NB4 (cell line): ENCODE data around the gene KLRC3.
"Not testable (repeated sequence)": the region's sequence is repeated elsewhere in the genome, so short reads cannot be mapped to it uniquely, and the experiment has no call there.

Experiments
- DNase-seq: peaks from one replicate; pipeline ENCODE4 v3.0.0; 2010; ENCODE audit warnings: low read depth
- H3K4me3 ChIP-seq: one replicate; pipeline ENCODE4 v1.5.1; 2011; ENCODE audit warnings: mild to moderate bottlenecking, low read depth, low read length, moderate library complexity
- CTCF ChIP-seq: IDR thresholded peaks from one replicate; pipeline ENCODE4 v1.5.1; 2012; ENCODE audit warnings: low read depth, low read length
- MAX ChIP-seq: IDR thresholded peaks from 2 replicates; pipeline ENCODE4 v1.6.1; 2011; ENCODE audit warnings: low read depth, low read length
- MYC ChIP-seq: IDR thresholded peaks from 2 replicates; pipeline ENCODE4 v1.6.1; 2011; ENCODE audit warnings: low read depth, low read length
- POLR2A ChIP-seq: IDR thresholded peaks from 2 replicates; pipeline ENCODE4 v1.6.1; 2011; ENCODE audit warnings: mild to moderate bottlenecking; ENCODE audit not compliant: insufficient read length; ENCODE audit errors: extremely low read depth

KLRC3 gene

GRCh38 chr12:10388624-10389413 lies 31.6 kb downstream of the KLRC3 start:
- DNase-seq: no peak
- TF ChIP-seq CTCF (no peak), MYC (no peak), MAX (no peak), POLR2A (no peak)
- no peak overlapping the region for H3K4me3 ChIP-seq

- not testable (repeated sequence) for H3K4me3 ChIP-seq, DNase-seq
Measured at GRCh38 chr12:10387498-10387897, 32.9 kb downstream of the KLRC3 start.

- no peak for TF ChIP-seq MAX
- TF ChIP-seq CTCF: no peak
- TF ChIP-seq POLR2A: no peak
- TF ChIP-seq MYC: no peak
- no peak for DNase-seq
- H3K4me3 ChIP-seq: no peak overlapping the region
Measured at GRCh38 chr12:10386857-10387256, 33.5 kb downstream of the KLRC3 start.

GRCh38 chr12:10385166-10385613 lies 35.2 kb downstream of the KLRC3 start:
- no peak for TF ChIP-seq MAX
- TF ChIP-seq MYC: no peak
- no peak for TF ChIP-seq POLR2A
- TF ChIP-seq CTCF: no peak
- no peak for DNase-seq
- H3K4me3 ChIP-seq: no peak overlapping the region

- no peak for DNase-seq
- TF ChIP-seq MYC: no peak
- TF ChIP-seq POLR2A: no peak
- no peak for TF ChIP-seq MAX
- no peak for TF ChIP-seq CTCF
- no peak overlapping the region for H3K4me3 ChIP-seq
Measured at GRCh38 chr12:10384191-10384590, 36.2 kb downstream of the KLRC3 start.

GRCh38 chr12:10381928-10382628 lies 38.3 kb downstream of the KLRC3 start:
- TF ChIP-seq CTCF (no peak), MAX (no peak), MYC (no peak), POLR2A (no peak)
- DNase-seq: no peak
- H3K4me3 ChIP-seq: no peak overlapping the region

- not testable (repeated sequence) for H3K4me3 ChIP-seq, DNase-seq
Measured at GRCh38 chr12:10378737-10379136, 41.7 kb downstream of the KLRC3 start.
